Muscle of arm (tissue), 14 donors: ENCODE results near the gene BCL3. TPM values are rescaled to one million over a fixed set of nuclear protein-coding genes. Genes with fewer than 3 reads are reported as not detected.
"Not testable (repeated sequence)": the region's sequence is repeated elsewhere in the genome, so short reads cannot be mapped to it uniquely, and the experiment has no call there.

Experiments
- DNase-seq: peaks from one replicate; pipeline ENCODE4 v3.0.0-alpha.2; 2013
- long read RNA-seq, 11 donors: transcript quantifications; one replicate each; lab custom pipeline, GENCODE V29; 2026
- polyA plus RNA-seq, 12 donors: library from polyadenylated mRNA; unstranded; fragments of 120-200 nt; gene quantifications; one replicate each; pipeline ENCODE4 v1.2.1, GENCODE V29; 2013; ENCODE audit not compliant: insufficient read length in 12 of 12

Gene BCL3, protein sequence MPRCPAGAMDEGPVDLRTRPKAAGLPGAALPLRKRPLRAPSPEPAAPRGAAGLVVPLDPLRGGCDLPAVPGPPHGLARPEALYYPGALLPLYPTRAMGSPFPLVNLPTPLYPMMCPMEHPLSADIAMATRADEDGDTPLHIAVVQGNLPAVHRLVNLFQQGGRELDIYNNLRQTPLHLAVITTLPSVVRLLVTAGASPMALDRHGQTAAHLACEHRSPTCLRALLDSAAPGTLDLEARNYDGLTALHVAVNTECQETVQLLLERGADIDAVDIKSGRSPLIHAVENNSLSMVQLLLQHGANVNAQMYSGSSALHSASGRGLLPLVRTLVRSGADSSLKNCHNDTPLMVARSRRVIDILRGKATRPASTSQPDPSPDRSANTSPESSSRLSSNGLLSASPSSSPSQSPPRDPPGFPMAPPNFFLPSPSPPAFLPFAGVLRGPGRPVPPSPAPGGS
- polyA plus RNA-seq = 10 to 100 TPM in 5 of 12 donors, 1 to 10 TPM in 6, not detected in 1; 8.4 to 25.4 (median 9.6) TPM
- long read RNA-seq, donor 1, transcript BCL3-201 (9 exons, 2,038 nt) = major isoform, 6 of 15 reads
- long read RNA-seq, donor 1, partial matches to known transcripts = 7 of 15 reads
- long read RNA-seq, donor 1, other reads (novel, unspliced or antisense) = 0 of 15 reads
- long read RNA-seq, donor 2, partial matches to known transcripts = 0 of 7 reads
- long read RNA-seq, donor 2, other reads (novel, unspliced or antisense) = 0 of 7 reads
- long read RNA-seq, donor 3, partial matches to known transcripts = 0 of 3 reads
- long read RNA-seq, donor 3, other reads (novel, unspliced or antisense) = 0 of 3 reads
- long read RNA-seq, donor 4, partial matches to known transcripts = 0 of 3 reads
- long read RNA-seq, donor 4, other reads (novel, unspliced or antisense) = 0 of 3 reads
- long read RNA-seq, donor 5, partial matches to known transcripts = 0 of 3 reads
- long read RNA-seq, donor 5, other reads (novel, unspliced or antisense) = 0 of 3 reads
- long read RNA-seq, donor 6, partial matches to known transcripts = 0 of 1 reads
- long read RNA-seq, donor 6, other reads (novel, unspliced or antisense) = 0 of 1 reads
- long read RNA-seq, donor 7, partial matches to known transcripts = 0 of 1 reads
- long read RNA-seq, donor 7, other reads (novel, unspliced or antisense) = 0 of 1 reads
- long read RNA-seq, donor 8, transcript BCL3-201 (9 exons, 2,038 nt) = major isoform, 5 of 7 reads
- long read RNA-seq, donor 8, partial matches to known transcripts = 0 of 7 reads
- long read RNA-seq, donor 8, other reads (novel, unspliced or antisense) = 0 of 7 reads
- long read RNA-seq, donor 9, partial matches to known transcripts = 0 of 3 reads
- long read RNA-seq, donor 9, other reads (novel, unspliced or antisense) = 0 of 3 reads
- long read RNA-seq, donor 10, partial matches to known transcripts = 0 of 5 reads
- long read RNA-seq, donor 10, other reads (novel, unspliced or antisense) = 0 of 5 reads
- long read RNA-seq, donor 11, transcript BCL3-207 (4 exons, 819 nt) = major isoform, 5 of 6 reads
- long read RNA-seq, donor 11, partial matches to known transcripts = 0 of 6 reads
- long read RNA-seq, donor 11, other reads (novel, unspliced or antisense) = 0 of 6 reads

GRCh38 chr19:44748426-44749254 lies at the start of gene BCL3:
BCL3 (plus strand) TSS chr19:44748708; CDS start chr19:44748791, 83 bp downstream.
- no peak for DNase-seq

- DNase-seq = no peak
Measured at GRCh38 chr19:44700547-44700946, 48.0 kb upstream of the BCL3 start.

- no peak for DNase-seq
Measured at GRCh38 chr19:44701228-44701627, 47.3 kb upstream of the BCL3 start.

DNA sequence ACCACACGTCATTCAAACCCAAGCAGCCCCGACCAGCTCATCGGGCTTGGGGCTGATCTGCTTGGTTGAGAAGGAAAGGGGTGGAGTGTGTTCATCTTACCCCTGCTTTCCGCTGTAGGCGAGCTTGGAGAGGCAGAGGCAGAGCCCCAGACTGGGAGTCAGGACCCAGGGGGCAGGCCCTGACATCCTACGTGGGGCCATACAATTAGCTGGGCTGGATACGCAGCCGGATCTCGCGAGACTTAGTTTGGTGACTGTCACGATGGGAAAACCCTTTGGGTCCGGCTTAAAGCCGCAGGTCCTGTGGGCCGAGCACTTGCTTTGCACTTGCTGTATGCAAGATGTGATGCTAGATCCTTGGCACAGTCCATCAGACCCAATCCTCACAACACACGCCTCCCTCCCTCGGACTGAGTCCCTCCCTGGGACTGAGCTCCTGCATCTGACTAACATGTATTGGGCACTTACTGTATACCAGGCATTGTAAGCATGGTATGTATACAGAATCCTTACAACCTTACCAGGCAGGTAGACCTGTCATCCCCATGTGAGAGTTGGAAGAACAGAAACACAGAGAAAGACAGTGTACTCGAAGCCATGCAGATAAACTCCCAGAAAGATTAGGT lies 45.8 kb upstream of the BCL3 start:
- no peak for DNase-seq

GRCh38 chr19:44703336-44704078 lies 45.0 kb upstream of the BCL3 start:
- no peak for DNase-seq

DNA sequence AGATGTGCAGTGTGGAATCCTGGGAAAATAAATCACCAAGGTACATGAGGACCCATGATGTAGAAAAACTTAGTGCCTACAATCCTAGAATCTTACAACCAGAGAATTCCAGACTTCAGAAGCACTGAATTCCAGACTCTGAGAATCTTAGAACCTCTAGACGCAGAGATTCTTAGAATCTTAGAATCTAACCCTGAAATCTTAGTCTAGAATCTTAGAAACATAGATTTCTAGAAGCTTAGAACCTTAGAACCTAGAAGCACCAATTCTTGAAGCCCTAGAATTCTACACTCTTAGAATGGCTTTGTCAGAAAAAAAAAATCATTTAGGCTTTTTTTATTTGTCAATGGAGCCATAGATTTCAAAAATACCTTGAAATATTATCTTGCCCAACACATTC lies 43.5 kb upstream of the BCL3 start:
- no peak for DNase-seq

- DNase-seq = no peak
Measured at GRCh38 chr19:44705502-44706010, 43.0 kb upstream of the BCL3 start.

- no peak for DNase-seq
Measured at GRCh38 chr19:44706506-44707236, 41.8 kb upstream of the BCL3 start.

DNA sequence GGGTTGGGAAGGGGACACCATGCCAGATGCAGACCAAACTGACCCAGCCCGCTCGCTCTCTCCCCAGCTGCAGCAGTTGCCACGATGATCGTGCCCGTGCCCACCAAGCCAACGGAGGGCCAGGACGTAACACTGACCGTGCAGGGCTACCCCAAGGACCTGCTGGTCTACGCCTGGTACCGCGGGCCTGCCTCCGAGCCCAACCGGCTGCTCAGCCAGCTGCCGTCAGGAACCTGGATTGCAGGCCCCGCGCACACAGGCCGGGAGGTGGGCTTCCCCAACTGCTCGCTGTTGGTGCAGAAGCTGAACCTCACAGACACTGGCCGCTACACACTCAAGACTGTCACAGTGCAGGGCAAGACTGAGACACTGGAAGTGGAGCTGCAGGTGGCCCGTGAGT lies 40.7 kb upstream of the BCL3 start:
- DNase-seq = no peak

DNA sequence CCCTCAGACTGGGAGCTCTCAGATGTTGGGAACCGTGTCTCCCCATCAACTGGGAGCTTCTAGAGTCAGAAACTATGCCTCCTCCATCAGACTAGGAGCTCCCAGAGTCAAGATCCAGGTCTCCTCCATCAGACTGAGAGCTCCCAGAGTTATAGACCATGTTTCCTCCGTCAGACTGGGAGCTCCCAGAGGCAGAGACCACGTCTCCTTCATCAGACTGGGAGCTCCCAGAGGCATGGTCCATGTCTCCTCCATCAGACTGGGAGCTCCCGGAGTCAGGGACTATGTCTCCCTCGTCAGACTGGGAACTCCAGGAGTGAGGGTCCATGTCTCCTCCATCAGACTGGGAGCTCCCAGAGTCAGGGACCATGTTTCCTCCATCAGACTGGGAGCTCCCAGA lies 39.6 kb upstream of the BCL3 start:
- DNase-seq = no peak

- not testable (repeated sequence) for DNase-seq
Measured at GRCh38 chr19:44709434-44710266, 38.9 kb upstream of the BCL3 start.

- DNase-seq = no peak
Measured at GRCh38 chr19:44710483-44710882, 38.0 kb upstream of the BCL3 start.

- no peak for DNase-seq
Measured at GRCh38 chr19:44712864-44713515, 35.5 kb upstream of the BCL3 start.

DNA sequence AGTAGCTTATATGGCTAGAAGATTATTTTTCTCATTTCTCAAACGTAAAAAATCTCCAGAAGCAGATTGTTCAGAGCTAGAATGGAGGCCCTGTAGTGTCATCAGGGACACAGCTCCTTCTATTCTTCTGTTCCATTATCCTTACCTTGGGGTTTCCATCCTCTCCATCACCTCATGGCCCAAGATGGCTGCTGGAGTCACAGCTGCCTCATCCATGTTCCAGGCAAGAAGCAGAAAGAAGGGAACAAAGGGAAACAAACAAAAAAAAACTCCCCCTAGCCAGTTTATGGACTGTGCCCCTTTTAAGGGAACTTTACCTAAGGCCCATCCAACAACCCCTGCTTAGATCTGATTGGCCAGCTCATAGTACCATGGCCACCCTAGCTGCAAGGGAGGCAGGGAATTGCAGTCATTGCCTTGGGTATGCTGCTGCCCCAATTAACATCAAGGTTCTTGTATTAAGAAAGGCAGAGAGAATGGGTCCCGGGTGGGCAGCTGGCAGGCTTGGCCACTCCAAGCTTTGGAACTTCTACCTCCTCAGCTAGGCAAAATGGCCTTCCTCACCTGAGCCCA lies 33.8 kb upstream of the BCL3 start:
- no peak for DNase-seq

GRCh38 chr19:44717603-44718002 lies 30.9 kb upstream of the BCL3 start:
- DNase-seq = no peak
